Measurements from ENCODE around the gene ATG16L2. TPM values are rescaled to one million over a fixed set of nuclear protein-coding genes. Genes with fewer than 3 reads are reported as not detected.

The ATG16L2 gene
- polyA plus RNA-seq, 2 of the 4 experiments (the other 2 are of a cell fraction) = 6.1 to 6.3 TPM

DNA sequence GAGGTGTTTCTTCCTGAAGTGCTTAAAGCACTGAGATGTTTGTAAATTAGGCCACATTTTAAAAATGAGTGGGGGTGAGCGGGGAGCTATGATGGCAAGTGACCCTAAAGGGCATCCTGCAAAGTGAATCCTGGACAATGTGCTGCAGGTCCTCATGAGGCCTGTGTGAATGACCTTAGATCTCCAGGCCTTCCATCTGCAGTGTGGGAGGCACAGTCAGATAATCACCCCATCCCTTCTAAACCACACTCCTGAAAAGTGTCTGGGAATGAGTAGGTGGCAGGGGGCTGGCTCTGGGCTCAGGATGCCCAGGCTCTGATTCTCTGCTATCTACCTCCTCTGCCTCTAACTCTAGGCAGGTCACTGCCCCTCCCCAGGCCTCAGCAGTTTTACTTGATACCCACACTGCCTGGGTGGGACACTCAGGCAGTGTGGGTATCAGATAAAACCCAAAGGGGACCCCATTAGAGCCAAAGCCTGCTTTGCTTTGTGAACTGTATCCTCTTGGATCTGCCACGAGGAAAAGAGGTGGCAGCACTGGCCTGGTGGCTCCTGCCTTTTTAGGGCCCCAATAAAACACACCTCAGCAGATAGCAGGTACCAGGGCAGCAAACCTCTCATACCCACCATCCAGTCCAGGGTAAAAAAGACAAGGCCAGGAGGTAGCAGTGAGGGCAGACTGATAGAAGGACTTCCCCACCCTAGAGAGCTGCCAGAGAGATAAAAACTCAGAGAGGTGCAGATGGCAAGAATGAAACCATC lies 30.9 kb upstream of the ATG16L2 start:
- Histone ChIP-seq H3K9me3 (no peaks in the 10 kb centered on the region), H3K27ac (no peak overlapping the region), H3K4me2 (no peak overlapping the region), H3K4me1 (peaks cover 30% of the 10 kb centered on the region), H3K4me3 (no peak overlapping the region)
- no peak for TF ChIP-seq FOSL2 (IDR thresholded peaks at IDR 0.05)
- TF ChIP-seq FOSL2 (CRISPR knock-in tag; IDR thresholded peaks at IDR 0.05) = no peak
- no peak for TF ChIP-seq RFX5 (IDR thresholded peaks at IDR 0.05)
- no peak for TF ChIP-seq RAD21 (conservative IDR thresholded peaks at IDR 0.05 in 1 of 2, IDR thresholded peaks at IDR 0.05 in 1 of 2)
- 88% methylated on average over 2 of the region's 2 CpGs for WGBS (ENCODE audit: missing lambda C conversion rate)
- no peak for DNase-seq (ENCODE audit: low read depth in 1 of 2, low spot score in 1 of 2)
- ChIA-PET POLR2A (interaction anchor here (1.4 kb wide), 1 partner anchor 11 kb away, joined by 4 read pairs; the partner anchor contains the start of gene STARD10), CTCF (interaction anchor here (0.6 to 3.8 kb wide), 7 partner anchors 10 to 394 kb away, joined by 3 to 35 read pairs (median 5); partner anchors contain the start of gene STARD10)
- no peak for FAIRE-seq
- ATAC-seq = no peak

DNA sequence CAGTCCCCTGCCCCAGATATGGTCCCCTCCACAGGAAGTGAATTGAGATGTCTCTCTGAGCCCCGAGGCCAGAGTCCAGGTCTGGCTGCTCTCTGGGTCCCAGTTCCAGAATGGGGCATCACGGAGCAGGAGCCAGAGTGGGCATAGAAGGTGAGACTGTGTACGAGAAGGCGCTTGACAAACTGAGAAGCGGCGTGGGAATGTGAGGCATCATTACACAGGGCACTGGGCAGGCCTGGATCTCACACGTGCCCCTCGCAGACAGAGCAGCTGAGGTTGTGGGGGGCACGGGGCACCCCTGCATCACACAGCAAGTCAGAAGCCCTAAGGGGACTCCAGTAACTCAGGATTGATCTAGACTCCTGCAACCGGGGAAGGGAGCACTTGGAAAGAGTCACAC lies 29.5 kb upstream of the ATG16L2 start:
- no peak overlapping the region for H3K27ac ChIP-seq
- WGBS (ENCODE audit: missing lambda C conversion rate) = 67% methylated on average over 10 of the region's 10 CpGs
- peaks cover 17% of the 10 kb centered on the region for H3K4me1 ChIP-seq

GRCh38 chr11:72786305-72787215 lies 27.7 kb upstream of the ATG16L2 start:
- H3K4me1 ChIP-seq = peaks cover 8% of the 10 kb centered on the region
- no peak overlapping the region for H3K4me3 ChIP-seq
- H3K9me3 ChIP-seq = no peaks in the 10 kb centered on the region
- ATAC-seq (no peak), DNase-seq (ENCODE audit: low read depth in 1 of 2, low spot score in 1 of 2) (no peak), FAIRE-seq (no peak)
- WGBS (ENCODE audit: missing lambda C conversion rate) = 68% methylated on average over 8 of the region's 8 CpGs
- ChIA-PET CTCF (interaction anchor here (0.9 to 3.8 kb wide), 6 partner anchors 15 to 391 kb away, joined by 3 to 10 read pairs (median 4); no protein-coding TSS in a partner anchor), POLR2A (no interaction called here)
- H3K27ac ChIP-seq = no peak overlapping the region
- no peak overlapping the region for H3K4me2 ChIP-seq
- TF ChIP-seq CBX8 (IDR thresholded peaks at IDR 0.05) = no peak
- no peak for TF ChIP-seq RFX5 (IDR thresholded peaks at IDR 0.05)
- no peak for TF ChIP-seq NPAS2 (CRISPR knock-in tag; IDR thresholded peaks at IDR 0.05; ENCODE audit: borderline replicate concordance)
- no peak for TF ChIP-seq ZSCAN20 (CRISPR knock-in tag; IDR thresholded peaks at IDR 0.05)
- TF ChIP-seq, protein P1, sequence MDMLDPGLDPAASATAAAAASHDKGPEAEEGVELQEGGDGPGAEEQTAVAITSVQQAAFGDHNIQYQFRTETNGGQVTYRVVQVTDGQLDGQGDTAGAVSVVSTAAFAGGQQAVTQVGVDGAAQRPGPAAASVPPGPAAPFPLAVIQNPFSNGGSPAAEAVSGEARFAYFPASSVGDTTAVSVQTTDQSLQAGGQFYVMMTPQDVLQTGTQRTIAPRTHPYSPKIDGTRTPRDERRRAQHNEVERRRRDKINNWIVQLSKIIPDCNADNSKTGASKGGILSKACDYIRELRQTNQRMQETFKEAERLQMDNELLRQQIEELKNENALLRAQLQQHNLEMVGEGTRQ (IDR thresholded peaks at IDR 0.05) = no peak
- TF ChIP-seq KDM1A (IDR thresholded peaks at IDR 0.05; ENCODE audit: low read depth) = no peak
- TF ChIP-seq PHF8 (IDR thresholded peaks at IDR 0.05; ENCODE audit: borderline replicate concordance, low read depth) = no peak
- TF ChIP-seq, protein P2, sequence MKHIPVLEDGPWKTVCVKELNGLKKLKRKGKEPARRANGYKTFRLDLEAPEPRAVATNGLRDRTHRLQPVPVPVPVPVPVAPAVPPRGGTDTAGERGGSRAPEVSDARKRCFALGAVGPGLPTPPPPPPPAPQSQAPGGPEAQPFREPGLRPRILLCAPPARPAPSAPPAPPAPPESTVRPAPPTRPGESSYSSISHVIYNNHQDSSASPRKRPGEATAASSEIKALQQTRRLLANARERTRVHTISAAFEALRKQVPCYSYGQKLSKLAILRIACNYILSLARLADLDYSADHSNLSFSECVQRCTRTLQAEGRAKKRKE (CRISPR knock-in tag; IDR thresholded peaks at IDR 0.05; ENCODE audit: low read depth) = no peak
- TF ChIP-seq MAFK (IDR thresholded peaks at IDR 0.05; ENCODE audit: partially characterized antibody) = no peak
- no peak for TF ChIP-seq REST (IDR thresholded peaks at IDR 0.05)
- TF ChIP-seq, protein P3, sequence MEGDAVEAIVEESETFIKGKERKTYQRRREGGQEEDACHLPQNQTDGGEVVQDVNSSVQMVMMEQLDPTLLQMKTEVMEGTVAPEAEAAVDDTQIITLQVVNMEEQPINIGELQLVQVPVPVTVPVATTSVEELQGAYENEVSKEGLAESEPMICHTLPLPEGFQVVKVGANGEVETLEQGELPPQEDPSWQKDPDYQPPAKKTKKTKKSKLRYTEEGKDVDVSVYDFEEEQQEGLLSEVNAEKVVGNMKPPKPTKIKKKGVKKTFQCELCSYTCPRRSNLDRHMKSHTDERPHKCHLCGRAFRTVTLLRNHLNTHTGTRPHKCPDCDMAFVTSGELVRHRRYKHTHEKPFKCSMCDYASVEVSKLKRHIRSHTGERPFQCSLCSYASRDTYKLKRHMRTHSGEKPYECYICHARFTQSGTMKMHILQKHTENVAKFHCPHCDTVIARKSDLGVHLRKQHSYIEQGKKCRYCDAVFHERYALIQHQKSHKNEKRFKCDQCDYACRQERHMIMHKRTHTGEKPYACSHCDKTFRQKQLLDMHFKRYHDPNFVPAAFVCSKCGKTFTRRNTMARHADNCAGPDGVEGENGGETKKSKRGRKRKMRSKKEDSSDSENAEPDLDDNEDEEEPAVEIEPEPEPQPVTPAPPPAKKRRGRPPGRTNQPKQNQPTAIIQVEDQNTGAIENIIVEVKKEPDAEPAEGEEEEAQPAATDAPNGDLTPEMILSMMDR (IDR thresholded peaks at IDR 0.05) = no peak
- no peak for TF ChIP-seq JUNB (IDR thresholded peaks at IDR 0.05)
- TF ChIP-seq ESRRA (IDR thresholded peaks at IDR 0.05; ENCODE audit: borderline replicate concordance, low read length) = no peak
- no peak for TF ChIP-seq GATA3 (IDR thresholded peaks at IDR 0.05; ENCODE audit: borderline replicate concordance)
- no peak for TF ChIP-seq TP53 (CRISPR knock-in tag; IDR thresholded peaks at IDR 0.05)
- TF ChIP-seq, protein P4, sequence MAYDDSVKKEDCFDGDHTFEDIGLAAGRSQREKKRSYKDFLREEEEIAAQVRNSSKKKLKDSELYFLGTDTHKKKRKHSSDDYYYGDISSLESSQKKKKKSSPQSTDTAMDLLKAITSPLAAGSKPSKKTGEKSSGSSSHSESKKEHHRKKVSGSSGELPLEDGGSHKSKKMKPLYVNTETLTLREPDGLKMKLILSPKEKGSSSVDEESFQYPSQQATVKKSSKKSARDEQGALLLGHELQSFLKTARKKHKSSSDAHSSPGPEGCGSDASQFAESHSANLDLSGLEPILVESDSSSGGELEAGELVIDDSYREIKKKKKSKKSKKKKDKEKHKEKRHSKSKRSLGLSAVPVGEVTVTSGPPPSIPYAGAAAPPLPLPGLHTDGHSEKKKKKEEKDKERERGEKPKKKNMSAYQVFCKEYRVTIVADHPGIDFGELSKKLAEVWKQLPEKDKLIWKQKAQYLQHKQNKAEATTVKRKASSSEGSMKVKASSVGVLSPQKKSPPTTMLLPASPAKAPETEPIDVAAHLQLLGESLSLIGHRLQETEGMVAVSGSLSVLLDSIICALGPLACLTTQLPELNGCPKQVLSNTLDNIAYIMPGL (CRISPR knock-in tag; IDR thresholded peaks at IDR 0.05; ENCODE audit: borderline replicate concordance) = no peak
- TF ChIP-seq HOXB5 (CRISPR knock-in tag; IDR thresholded peaks at IDR 0.05) = no peak

More for the DNA sequence above, 29.5 kb upstream of the ATG16L2 start:
- no peak for DNase-seq (ENCODE audit: low read depth in 1 of 2, low spot score in 1 of 2)
- Histone ChIP-seq H3K4me2 (no peak overlapping the region), H3K9me3 (no peaks in the 10 kb centered on the region), H3K4me3 (no peak overlapping the region)
- ChIA-PET POLR2A (no interaction called here), CTCF (interaction anchor here (3.8 kb wide), 1 partner anchor 60 kb away, joined by 10 read pairs; no protein-coding TSS in a partner anchor)
- TF ChIP-seq SREBF2 (IDR thresholded peaks at IDR 0.05) = no peak
- TF ChIP-seq BHLHE40 (IDR thresholded peaks at IDR 0.05; ENCODE audit: low read depth, low read length) = no peak
- TF ChIP-seq HOXB5 (CRISPR knock-in tag; IDR thresholded peaks at IDR 0.05) = no peak
- TF ChIP-seq CBX8 (IDR thresholded peaks at IDR 0.05) = no peak
- no peak for FAIRE-seq
- ATAC-seq = no peak

All from A549 (cell line).